Mucosa of rectum (tissue), 2 donors: ENCODE data around the gene PLCG2.
"Not testable (repeated sequence)": the region's sequence is repeated elsewhere in the genome, so short reads cannot be mapped to it uniquely, and the experiment has no call there.

Source experiments
- H3K27ac ChIP-seq, 2 donors: one replicate each; pipeline ENCODE4 v1.7.0; 2013; ENCODE audit warnings: inconsistent platforms in 2 of 2, low read depth in 2 of 2, low read length in 2 of 2
- H3K27me3 ChIP-seq, 2 donors: one replicate each; pipeline ENCODE4 v1.7.0; 2013; ENCODE audit warnings: low read length in 2 of 2; ENCODE audit not compliant: control insufficient read depth in 2 of 2, insufficient read depth in 2 of 2
- H3K36me3 ChIP-seq, 2 donors: one replicate each; pipeline ENCODE4 v1.7.0; 2013; ENCODE audit warnings: low read length in 2 of 2; ENCODE audit not compliant: control insufficient read depth in 2 of 2, insufficient read depth in 2 of 2
- H3K4me1 ChIP-seq, 2 donors: one replicate each; pipeline ENCODE4 v1.7.0; 2013; ENCODE audit warnings: low read length in 2 of 2, mild to moderate bottlenecking in 1 of 2; ENCODE audit not compliant: control insufficient read depth in 2 of 2, insufficient read depth in 2 of 2
- H3K4me3 ChIP-seq, 2 donors: one replicate each; pipeline ENCODE4 v1.7.0; 2013; ENCODE audit warnings: low read length in 2 of 2
- H3K9ac ChIP-seq, 2 donors: one replicate each; pipeline ENCODE4 v1.7.0; 2013; ENCODE audit warnings: low read length in 2 of 2, low read depth in 1 of 2, mild to moderate bottlenecking in 1 of 2
- H3K9me3 ChIP-seq, 2 donors: one replicate each; pipeline ENCODE4 v1.7.0; 2013; ENCODE audit warnings: low read length in 2 of 2; ENCODE audit not compliant: control insufficient read depth in 2 of 2
- donor health status: healthy.
- donor health status: Normal muscosa, but diverticular disease.

Gene PLCG2

DNA sequence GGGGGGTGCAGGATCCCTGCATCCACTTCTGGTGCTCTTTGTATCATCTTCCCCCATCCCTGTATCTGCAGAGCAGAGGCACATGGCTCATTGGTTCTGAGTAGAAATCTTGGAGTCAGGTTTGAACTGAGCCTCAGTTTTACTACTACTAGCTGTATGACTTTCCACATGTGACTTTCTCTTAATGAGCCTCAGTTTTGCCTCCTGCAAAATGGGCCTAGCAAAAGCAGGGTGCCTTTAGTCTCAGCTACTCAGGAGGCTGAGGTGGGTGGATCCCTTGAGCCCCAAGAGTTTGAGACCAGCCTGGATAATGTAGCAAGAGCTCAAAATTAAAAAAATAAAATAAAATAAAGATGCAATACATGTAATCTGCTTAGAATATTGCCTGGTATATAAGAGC lies 150.8 kb downstream of the PLCG2 start:
- Histone ChIP-seq H3K9ac (no peak overlapping the region), H3K4me3 (no peak overlapping the region), H3K27me3 (no peaks in the 10 kb centered on the region), H3K9me3 (no peaks in the 10 kb centered on the region), H3K27ac (no peak overlapping the region), H3K4me1 (no peaks in the 10 kb centered on the region), H3K36me3 (peaks cover 4 to 26% of the 10 kb centered on the region in 2 donors)

DNA sequence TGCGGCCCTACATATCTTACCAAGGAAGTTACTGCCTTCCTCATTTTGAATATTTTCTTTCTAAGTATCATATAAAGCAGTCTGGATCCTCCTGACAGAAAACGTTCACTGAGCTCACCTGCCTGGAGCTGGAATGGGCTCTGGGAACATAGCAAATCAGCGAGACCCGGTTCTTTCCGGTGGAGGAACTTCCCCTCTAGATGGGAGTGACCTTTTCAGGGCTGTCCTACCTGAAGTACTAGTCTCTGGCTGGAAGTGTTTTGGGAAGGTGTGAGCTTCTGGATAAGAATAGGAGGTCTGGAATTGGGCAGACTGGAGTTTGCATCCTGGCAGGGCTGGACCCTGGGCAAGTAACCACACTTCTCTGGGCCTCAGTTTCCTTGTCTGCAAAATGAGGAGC lies 152.8 kb downstream of the PLCG2 start:
- H3K4me3 ChIP-seq, result no peak overlapping the region
- H3K9ac ChIP-seq, result no peak overlapping the region
- H3K27ac ChIP-seq, result no peak overlapping the region
- peaks cover 4 to 22% of the 10 kb centered on the region in 2 donors for H3K36me3 ChIP-seq
- no peaks in the 10 kb centered on the region for H3K9me3 ChIP-seq
- no peaks in the 10 kb centered on the region for H3K4me1 ChIP-seq
- no peaks in the 10 kb centered on the region for H3K27me3 ChIP-seq

DNA sequence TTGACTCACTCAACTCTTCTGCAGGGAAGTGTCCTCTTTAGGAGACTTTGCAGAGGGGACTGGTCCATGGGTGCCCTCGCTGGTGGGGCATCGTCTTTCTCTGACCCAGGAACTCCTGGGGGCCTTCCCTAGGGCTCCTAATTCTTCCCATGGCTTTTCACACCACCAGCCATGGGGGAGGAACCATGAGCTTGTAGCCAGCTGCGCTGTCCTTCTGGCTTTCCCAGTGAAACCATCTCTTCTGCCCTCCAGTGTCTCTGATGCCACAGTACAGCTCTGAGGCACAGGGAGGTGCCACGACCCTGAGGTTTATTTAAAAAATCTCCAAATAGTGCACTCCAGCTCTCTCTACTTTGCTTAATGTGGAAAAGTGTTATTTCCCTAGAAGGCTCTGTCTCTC lies 153.6 kb downstream of the PLCG2 start:
- Histone ChIP-seq H3K27me3 (no peaks in the 10 kb centered on the region), H3K27ac (no peak overlapping the region), H3K9me3 (no peaks in the 10 kb centered on the region), H3K4me3 (no peak overlapping the region), H3K9ac (no peak overlapping the region), H3K4me1 (no peaks in the 10 kb centered on the region), H3K36me3 (peaks cover 4 to 18% of the 10 kb centered on the region in 2 donors)

DNA sequence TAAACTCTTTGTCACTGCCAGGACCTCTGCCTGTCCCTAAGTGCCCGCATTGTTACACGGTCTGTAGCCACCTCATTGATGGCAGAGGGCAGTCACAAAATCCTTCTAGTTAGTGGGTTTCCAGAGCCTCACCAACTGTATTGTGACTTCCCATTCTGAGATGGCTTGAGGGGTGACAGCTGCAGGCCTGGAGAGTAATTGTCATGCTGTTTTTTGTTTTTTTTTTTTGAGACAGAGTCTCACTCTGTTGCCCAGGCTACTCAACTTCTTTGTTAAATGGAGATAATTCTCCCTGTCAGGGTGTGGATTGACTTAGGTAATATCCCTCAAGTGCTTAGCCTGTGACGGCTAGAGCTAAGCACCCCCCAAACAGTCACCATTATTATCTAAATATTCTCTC lies 154.3 kb downstream of the PLCG2 start:
- Histone ChIP-seq H3K27ac (no peak overlapping the region), H3K9ac (no peak overlapping the region), H3K4me1 (no peaks in the 10 kb centered on the region), H3K36me3 (peaks cover 4 to 21% of the 10 kb centered on the region in 2 donors), H3K9me3 (no peaks in the 10 kb centered on the region), H3K4me3 (no peak overlapping the region), H3K27me3 (no peaks in the 10 kb centered on the region)

DNA sequence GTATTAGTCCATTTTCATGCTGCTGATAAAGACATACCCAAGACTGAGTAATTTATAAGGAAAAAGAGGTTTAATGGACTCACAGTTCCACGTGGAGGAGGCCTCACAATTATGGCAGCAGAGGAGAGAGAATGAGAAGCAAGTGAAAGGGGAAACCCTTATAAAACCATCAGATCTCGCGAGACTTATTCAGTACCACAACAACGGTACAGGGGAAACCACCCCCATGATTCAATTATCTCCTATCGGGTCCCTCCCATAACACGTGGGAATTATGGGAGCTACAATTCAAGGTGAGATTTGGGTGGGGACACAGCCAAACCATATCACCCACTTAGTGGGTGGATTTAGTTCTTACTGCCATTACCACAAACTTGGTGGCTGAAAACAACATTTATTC lies 155.6 kb downstream of the PLCG2 start:
- peaks cover 0 to 21% of the 10 kb centered on the region in 2 donors for H3K36me3 ChIP-seq
- H3K4me3 ChIP-seq, H3K9ac ChIP-seq, H3K27ac ChIP-seq, H3K4me1 ChIP-seq, H3K9me3 ChIP-seq, H3K27me3 ChIP-seq: not testable (repeated sequence)

DNA sequence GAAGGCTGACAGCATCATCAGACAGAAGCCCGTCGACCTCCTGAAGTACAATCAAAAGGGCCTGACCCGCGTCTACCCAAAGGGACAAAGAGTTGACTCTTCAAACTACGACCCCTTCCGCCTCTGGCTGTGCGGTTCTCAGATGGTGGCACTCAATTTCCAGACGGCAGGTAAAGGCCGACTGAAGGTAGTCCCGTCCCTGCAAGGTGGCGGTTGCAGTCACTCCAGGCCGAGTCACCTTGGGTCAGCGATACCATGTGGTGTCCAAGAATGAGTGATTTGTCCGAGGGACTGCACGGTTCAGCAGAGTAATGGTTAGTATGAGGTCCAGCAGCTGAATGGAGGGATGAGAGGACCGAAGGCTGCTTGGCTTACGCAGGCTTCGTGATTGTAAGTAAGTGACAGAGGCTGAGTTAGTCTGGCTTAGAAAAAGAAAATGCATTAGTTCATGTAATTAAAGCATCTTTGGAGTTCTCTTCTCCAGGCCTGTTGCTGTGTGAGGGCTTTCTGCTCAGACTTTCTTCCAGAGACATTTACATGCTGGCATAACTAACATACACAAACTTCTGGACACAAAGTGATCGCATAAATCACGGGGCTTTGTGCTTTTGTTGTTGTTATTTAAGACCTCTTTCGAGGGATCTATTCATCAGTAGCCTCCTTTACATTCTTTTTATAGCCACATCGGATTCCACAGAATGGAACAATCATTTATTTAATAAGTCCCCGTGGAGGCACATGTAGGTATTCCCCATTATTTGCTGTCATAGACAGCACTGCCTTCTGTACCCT lies 157.3 kb downstream of the PLCG2 start:
- Histone ChIP-seq H3K27ac (no peak overlapping the region), H3K4me1 (no peaks in the 10 kb centered on the region), H3K9me3 (no peaks in the 10 kb centered on the region), H3K27me3 (no peaks in the 10 kb centered on the region), H3K4me3 (no peak overlapping the region), H3K36me3 (peaks cover 0 to 17% of the 10 kb centered on the region in 2 donors), H3K9ac (no peak overlapping the region)

DNA sequence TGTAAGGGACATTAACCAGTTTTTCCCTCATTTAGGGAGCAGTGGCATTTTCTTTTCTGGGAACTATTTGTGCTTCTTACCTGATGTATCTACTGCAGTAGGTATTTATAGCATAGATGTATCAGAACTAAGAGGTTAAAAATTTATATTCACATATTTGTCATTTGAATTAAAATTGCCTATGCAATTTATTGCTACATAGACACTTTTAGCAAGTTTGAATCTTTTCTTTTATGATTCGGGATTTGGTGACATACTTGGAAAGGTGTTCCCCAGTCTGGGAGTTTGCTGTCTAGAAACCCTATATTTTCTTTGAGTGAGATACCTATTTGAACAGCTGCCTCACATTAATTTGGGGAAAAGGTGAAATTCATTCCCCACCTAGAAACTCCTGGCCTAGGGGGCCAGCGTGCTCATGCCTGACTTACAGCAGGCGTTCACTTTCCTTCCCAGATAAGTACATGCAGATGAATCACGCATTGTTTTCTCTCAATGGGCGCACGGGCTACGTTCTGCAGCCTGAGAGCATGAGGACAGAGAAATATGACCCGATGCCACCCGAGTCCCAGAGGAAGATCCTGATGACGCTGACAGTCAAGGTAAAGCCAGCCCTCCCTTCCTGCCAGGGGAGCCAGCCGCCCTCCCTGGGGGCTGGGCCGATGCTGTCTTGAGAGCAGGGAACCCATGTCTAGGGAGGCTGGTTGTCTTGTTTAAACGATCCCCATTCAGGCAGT lies 158.4 kb downstream of the PLCG2 start:
- Histone ChIP-seq H3K4me1 (no peaks in the 10 kb centered on the region), H3K36me3 (peaks cover 0 to 14% of the 10 kb centered on the region in 2 donors), H3K4me3 (no peak overlapping the region), H3K9ac (no peak overlapping the region), H3K27ac (no peak overlapping the region), H3K27me3 (no peaks in the 10 kb centered on the region), H3K9me3 (no peaks in the 10 kb centered on the region)

DNA sequence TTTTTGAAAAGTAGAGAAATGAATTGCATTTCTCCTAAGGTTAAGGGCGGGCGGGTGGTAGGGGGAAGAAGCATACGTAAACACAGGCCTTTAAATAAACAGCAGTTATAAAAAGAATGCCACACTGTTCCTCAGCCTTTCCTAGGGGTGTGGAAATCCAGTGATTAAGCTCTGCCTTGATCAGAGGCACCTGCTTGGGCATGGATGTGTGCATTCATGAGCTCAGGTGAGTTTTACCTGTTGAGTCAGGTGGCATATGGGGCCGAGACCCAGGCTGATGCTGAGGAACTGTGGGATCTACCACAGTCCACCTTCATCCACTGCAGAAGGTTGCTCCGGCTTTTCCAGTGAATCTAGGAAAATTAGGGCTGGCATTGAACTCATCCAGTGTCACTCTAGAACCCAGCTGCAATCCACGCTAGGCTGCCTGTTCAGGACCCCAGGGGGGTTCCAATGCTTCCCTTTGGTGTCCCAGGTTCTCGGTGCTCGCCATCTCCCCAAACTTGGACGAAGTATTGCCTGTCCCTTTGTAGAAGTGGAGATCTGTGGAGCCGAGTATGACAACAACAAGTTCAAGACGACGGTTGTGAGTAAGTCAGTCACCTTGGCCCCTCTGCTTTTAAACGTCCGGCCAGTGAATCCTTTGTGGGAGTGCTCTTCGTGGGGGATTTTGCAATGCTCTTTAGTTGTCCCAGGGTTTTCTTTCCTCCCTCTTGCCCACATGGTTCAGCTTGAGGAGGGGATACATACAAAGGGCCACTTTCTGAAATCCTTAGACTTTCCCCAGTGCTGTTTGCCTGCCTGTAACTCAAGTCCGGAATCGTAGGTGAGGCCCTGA lies 159.5 kb downstream of the PLCG2 start:
- H3K27me3 ChIP-seq, result no peaks in the 10 kb centered on the region
- H3K27ac ChIP-seq, result no peak overlapping the region
- H3K9me3 ChIP-seq, result no peaks in the 10 kb centered on the region
- H3K9ac ChIP-seq, result peak overlapping the region in 1 of 2 donors; percentile 24
- H3K36me3 ChIP-seq, result peaks cover 0 to 18% of the 10 kb centered on the region in 2 donors
- no peaks in the 10 kb centered on the region for H3K4me1 ChIP-seq
- no peak overlapping the region for H3K4me3 ChIP-seq

DNA sequence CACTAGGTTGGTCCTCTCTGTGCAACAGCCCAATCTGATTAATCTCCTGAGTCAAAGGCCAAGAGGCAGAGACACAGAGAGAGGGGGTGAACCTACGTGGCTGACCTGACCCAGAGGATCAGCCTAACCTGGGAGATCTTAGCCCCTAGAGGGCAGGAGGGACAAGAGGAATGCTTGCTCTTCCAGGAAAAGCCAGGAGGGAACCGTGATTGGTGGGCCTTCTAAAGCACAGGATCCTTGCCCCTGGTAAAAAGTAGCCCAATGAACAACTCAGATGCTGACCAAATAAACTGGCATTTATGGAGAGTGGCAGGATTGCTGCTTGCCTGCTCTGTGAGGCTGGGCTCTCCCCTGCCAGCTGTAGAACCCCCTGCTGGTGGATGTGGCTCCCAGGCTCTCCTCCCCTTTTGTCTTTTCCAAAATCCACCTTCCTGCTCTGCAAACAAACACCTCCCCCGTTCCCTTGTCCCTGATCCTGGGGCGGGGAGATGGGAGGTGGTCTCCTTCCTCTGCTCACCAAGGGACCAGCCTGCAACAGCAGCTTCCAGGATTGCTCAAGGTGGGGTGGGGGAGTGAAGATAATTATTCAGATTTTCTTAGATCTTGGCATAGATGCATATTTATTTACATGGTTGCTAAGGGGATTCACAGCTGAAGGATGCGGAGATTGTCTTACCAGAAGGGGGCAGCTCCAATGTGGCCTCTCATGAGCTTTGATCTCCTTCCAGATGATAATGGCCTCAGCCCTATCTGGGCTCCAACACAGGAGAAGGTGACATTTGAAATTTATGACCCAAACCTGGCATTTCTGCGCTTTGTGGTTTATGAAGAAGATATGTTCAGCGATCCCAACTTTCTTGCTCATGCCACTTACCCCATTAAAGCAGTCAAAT lies 160.3 kb downstream of the PLCG2 start:
- H3K27ac ChIP-seq, result no peak overlapping the region

More for the DNA sequence above, 160.3 kb downstream of the PLCG2 start:
- Histone ChIP-seq H3K9ac (no peak overlapping the region), H3K4me3 (no peak overlapping the region), H3K36me3 (peaks cover 0 to 18% of the 10 kb centered on the region in 2 donors), H3K27me3 (no peaks in the 10 kb centered on the region), H3K4me1 (no peaks in the 10 kb centered on the region), H3K9me3 (no peaks in the 10 kb centered on the region)
